Neural progenitor cell (in vitro differentiated cells): ENCODE measurements around the gene CTNNBL1. TPM values are rescaled to one million over a fixed set of nuclear protein-coding genes. Genes with fewer than 3 reads are reported as not detected.

Experiments used
- DNase-seq: peaks from one replicate; pipeline ENCODE4 v3.0.0-alpha.2; 2016; ENCODE audit warnings: low spot score
- H2AFZ ChIP-seq: fragments of 200-600 bp; sonication (generic); replicated peaks from 2 replicates; pipeline ENCODE4 v1.6.1; 2016; ENCODE audit warnings: antibody characterized with exemption
- H3F3A ChIP-seq: fragments of 200-600 bp; sonication (generic); 2 replicates; pipeline ENCODE4 v1.6.1; 2016; ENCODE audit warnings: antibody characterized with exemption, low read depth
- H3K27ac ChIP-seq: fragments of 200-600 bp; sonication (generic); 2 replicates; pipeline ENCODE4 v1.5.1; 2016; ENCODE audit warnings: mild to moderate bottlenecking
- H3K27me3 ChIP-seq: fragments of 200-600 bp; sonication (generic); 2 replicates; pipeline ENCODE4 v1.6.1; 2016; ENCODE audit warnings: mild to moderate bottlenecking, moderate library complexity
- H3K36me3 ChIP-seq: fragments of 200-600 bp; sonication (generic); 2 replicates; pipeline ENCODE4 v1.5.1; 2016
- H3K4me1 ChIP-seq: fragments of 200-600 bp; sonication (generic); 2 replicates; pipeline ENCODE4 v1.6.1; 2016; ENCODE audit warnings: mixed run types
- H3K4me2 ChIP-seq: fragments of 200-600 bp; sonication (generic); 2 replicates; pipeline ENCODE4 v1.6.1; 2016
- H3K4me3 ChIP-seq: fragments of 200-600 bp; sonication (generic); 2 replicates; pipeline ENCODE4 v1.5.1; 2016
- H3K79me2 ChIP-seq: fragments of 200-600 bp; sonication (generic); 2 replicates; pipeline ENCODE4 v1.6.1; 2016; ENCODE audit warnings: low read depth
- H3K9ac ChIP-seq: fragments of 200-600 bp; sonication (generic); 2 replicates; pipeline ENCODE4 v1.6.1; 2016
- H3K9me3 ChIP-seq: fragments of 200-600 bp; sonication (generic); 2 replicates; pipeline ENCODE4 v1.5.1; 2016; ENCODE audit warnings: low read depth
- H4K20me1 ChIP-seq: fragments of 200-600 bp; sonication (generic); 2 replicates; pipeline ENCODE4 v1.6.1; 2016; ENCODE audit warnings: low read depth
- H3K27ac Mint-ChIP-seq: 3 replicates; pipeline ENCODE4 v1.8.0; 2021; ENCODE audit warnings: mixed read lengths
- H3K27me3 Mint-ChIP-seq: 2 replicates; pipeline ENCODE4 v1.8.0; 2022; ENCODE audit warnings: low read depth, mild to moderate bottlenecking, inconsistent platforms, moderate library complexity, mixed read lengths; ENCODE audit not compliant: insufficient read depth
- H3K36me3 Mint-ChIP-seq: 3 replicates; pipeline ENCODE4 v1.8.0; 2021; ENCODE audit warnings: mixed read lengths
- H3K4me1 Mint-ChIP-seq: 3 replicates; pipeline ENCODE4 v1.8.0; 2021; ENCODE audit warnings: mixed read lengths
- H3K4me3 Mint-ChIP-seq: 3 replicates; pipeline ENCODE4 v1.8.0; 2021; ENCODE audit warnings: mild to moderate bottlenecking, moderate library complexity, mixed read lengths
- H3K9me3 Mint-ChIP-seq: 3 replicates; pipeline ENCODE4 v1.8.0; 2020; ENCODE audit warnings: mixed read lengths
- EZH2 ChIP-seq: fragments of 200-600 bp; sonication (generic); IDR thresholded peaks from 2 replicates; pipeline ENCODE4 v1.6.1; 2017; ENCODE audit warnings: antibody characterized with exemption, mild to moderate bottlenecking, moderate library complexity
- EZH2phosphoT487 ChIP-seq: fragments of 200-600 bp; sonication (generic); IDR thresholded peaks from 2 replicates; pipeline ENCODE4 v1.6.1; 2017; ENCODE audit warnings: antibody characterized with exemption
- total RNA-seq: library from RNA; depleted of rRNA; stranded (reverse); fragments of >200 nt; gene quantifications from 2 replicates; pipeline ENCODE4 v1.2.3, GENCODE V29; 2015; ENCODE audit warnings: low replicate concordance
- TF ChIP-seq, protein P1 (sequence below): fragments of 200-600 bp; sonication (generic); IDR thresholded peaks from 2 replicates; pipeline ENCODE4 v1.5.1; 2017; ENCODE audit warnings: antibody characterized with exemption, mild to moderate bottlenecking

The CTNNBL1 gene
- total RNA-seq, 1 donor from 2014 or later = 54.5 TPM

DNA sequence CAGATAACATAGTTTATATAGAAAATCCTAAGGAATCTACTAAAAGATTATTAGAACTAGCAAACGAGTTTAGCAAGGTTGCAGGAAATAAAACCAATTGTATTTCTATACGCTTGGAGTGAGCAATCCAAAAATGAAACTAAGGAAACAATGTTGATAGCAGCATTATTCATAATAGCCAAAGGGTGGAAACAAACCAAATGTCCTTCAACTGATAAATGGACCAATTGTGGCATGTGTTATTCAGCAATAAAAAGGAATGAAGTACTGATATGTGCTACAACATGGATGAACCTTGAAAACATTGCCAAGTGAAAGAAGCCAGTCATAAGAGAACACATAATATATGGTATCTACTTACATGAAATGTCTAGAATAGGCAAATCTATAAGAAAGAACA lies 108.1 kb downstream of the CTNNBL1 start:
- Mint-ChIP-seq H3K4me3 (no peak overlapping the region), H3K27me3 (peaks cover 2% of the 10 kb centered on the region)
- H3K4me2 ChIP-seq = no peak overlapping the region

DNA sequence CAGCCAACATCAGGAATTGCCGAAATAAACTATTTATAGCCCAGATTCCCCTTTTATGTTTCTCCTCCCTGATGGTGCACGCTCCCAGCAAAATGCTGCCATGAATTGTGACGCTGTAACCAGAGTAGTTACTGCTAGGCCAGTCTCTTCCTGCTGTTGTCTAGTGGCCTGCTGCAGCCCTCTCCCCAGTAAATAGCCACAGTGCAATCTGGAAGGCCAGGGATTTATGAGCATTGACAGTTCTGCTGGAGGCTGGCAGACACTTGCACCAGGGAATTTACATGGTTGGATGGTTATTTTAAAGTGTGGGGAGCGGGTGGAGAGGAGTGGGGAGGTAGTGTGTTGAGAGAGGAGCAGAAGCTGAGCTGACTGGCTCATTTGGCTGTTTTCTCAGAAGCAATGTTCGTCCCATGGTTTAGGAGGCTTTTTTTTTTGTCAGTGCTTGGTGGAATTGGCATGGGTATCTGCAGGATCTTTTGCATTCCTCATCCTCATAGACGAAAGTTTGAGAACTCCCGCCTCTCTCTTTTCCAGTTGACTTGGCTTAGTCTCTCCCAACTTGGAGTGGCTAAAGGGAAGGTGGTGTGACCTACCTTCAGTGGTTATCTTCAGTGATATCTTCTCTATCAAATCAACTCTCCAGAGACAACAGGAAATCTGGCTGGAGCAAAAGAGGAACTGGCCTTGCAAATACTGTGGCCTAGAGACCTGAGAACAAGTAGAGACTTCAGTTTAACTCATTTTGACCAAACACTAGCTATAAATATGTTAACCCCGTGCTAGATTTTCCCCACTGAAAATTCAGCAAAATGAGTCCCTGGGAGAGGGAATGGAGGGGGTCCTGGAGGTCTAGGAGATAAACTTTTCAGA lies 109.8 kb downstream of the CTNNBL1 start:
- Histone ChIP-seq H3K4me2 (no peak overlapping the region), H3K9me3 (no peaks in the 10 kb centered on the region), H3K4me1 (peaks cover 14% of the 10 kb centered on the region), H3K27me3 (no peaks in the 10 kb centered on the region), H3K4me3 (no peak overlapping the region), H3K27ac (no peak overlapping the region), H2AFZ (no peak overlapping the region), H3F3A (peaks cover 7% of the 10 kb centered on the region), H3K79me2 (no peaks in the 10 kb centered on the region), H4K20me1 (no peaks in the 10 kb centered on the region), H3K36me3 (peaks cover 9% of the 10 kb centered on the region), H3K9ac (no peak overlapping the region)
- H3K27ac Mint-ChIP-seq = no peak overlapping the region
- peaks cover 11% of the 10 kb centered on the region for H3K36me3 Mint-ChIP-seq
- H3K4me1 Mint-ChIP-seq = no peaks in the 10 kb centered on the region
- no peaks in the 10 kb centered on the region for H3K9me3 Mint-ChIP-seq
- no peak for DNase-seq
- H3K4me3 Mint-ChIP-seq = no peak overlapping the region
- TF ChIP-seq EZH2 (no peak), EZH2phosphoT487 (no peak)
- TF ChIP-seq, protein P1, sequence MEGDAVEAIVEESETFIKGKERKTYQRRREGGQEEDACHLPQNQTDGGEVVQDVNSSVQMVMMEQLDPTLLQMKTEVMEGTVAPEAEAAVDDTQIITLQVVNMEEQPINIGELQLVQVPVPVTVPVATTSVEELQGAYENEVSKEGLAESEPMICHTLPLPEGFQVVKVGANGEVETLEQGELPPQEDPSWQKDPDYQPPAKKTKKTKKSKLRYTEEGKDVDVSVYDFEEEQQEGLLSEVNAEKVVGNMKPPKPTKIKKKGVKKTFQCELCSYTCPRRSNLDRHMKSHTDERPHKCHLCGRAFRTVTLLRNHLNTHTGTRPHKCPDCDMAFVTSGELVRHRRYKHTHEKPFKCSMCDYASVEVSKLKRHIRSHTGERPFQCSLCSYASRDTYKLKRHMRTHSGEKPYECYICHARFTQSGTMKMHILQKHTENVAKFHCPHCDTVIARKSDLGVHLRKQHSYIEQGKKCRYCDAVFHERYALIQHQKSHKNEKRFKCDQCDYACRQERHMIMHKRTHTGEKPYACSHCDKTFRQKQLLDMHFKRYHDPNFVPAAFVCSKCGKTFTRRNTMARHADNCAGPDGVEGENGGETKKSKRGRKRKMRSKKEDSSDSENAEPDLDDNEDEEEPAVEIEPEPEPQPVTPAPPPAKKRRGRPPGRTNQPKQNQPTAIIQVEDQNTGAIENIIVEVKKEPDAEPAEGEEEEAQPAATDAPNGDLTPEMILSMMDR = no peak
- peaks cover 2% of the 10 kb centered on the region for H3K27me3 Mint-ChIP-seq

More for the DNA sequence above, 108.1 kb downstream of the CTNNBL1 start:
- Histone ChIP-seq H3K79me2 (no peaks in the 10 kb centered on the region), H3K4me3 (no peak overlapping the region), H4K20me1 (no peaks in the 10 kb centered on the region), H3K9ac (no peak overlapping the region), H2AFZ (no peak overlapping the region), H3K27me3 (no peaks in the 10 kb centered on the region), H3K27ac (no peak overlapping the region), H3K4me1 (no peaks in the 10 kb centered on the region), H3K9me3 (no peaks in the 10 kb centered on the region), H3F3A (no peaks in the 10 kb centered on the region), H3K36me3 (peaks cover 9% of the 10 kb centered on the region)
- no peak overlapping the region for H3K27ac Mint-ChIP-seq
- TF ChIP-seq EZH2phosphoT487 (no peak), EZH2 (no peak)
- TF ChIP-seq, protein P1 = no peak
- no peaks in the 10 kb centered on the region for H3K9me3 Mint-ChIP-seq
- DNase-seq = no peak
- peaks cover 9% of the 10 kb centered on the region for H3K36me3 Mint-ChIP-seq
- H3K4me1 Mint-ChIP-seq = no peaks in the 10 kb centered on the region

DNA sequence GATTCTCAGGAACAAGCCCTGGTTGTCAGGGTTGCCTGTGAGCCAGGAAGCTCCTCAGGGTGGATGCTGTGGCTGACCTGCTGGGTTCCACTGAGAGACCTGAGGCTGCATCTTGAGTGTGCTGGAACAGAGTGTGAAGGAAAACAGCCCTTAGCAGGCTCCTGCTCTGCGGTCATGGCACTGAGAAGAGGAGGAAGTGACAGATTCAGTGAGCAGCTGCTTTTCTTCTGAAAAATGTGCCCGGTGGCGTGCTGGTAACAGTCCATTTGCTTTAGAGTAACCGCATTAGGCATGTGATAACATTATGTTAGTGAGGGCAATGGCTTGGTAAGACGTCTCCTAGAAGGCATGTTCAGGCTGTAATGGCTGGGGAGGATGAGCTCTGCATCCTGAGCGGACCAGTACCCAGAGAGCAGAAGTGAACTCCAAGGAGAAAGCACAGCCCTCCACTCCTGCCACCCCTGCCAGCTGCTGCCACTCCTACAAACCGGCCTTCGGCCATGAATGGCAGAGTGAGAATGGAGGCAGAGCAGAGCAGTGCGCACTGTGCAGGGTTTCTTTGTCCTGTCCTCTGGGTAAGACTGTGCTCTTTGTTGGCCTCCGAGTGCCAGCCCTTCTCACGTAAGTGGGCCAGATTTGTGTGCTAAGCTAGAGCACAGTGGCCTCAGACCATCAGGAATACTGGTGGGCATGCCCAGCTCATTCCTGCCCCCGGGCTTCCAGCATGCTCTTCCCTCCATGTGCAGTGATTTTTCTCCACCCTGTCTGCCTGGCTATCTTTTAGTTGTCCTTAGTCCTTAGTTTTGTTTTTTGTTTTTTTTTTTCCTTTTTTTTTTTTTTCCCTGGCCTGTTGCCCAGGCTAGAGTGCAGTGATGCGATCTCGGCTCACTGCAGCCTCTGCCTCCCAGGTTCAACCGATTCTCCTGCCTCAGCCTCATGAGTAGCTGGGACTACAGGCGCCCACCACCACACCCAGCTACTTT lies 111.0 kb downstream of the CTNNBL1 start:
- Mint-ChIP-seq H3K36me3 (peaks cover 18% of the 10 kb centered on the region), H3K4me3 (no peak overlapping the region), H3K27me3 (peaks cover 2% of the 10 kb centered on the region), H3K4me1 (no peaks in the 10 kb centered on the region), H3K9me3 (no peaks in the 10 kb centered on the region), H3K27ac (no peak overlapping the region)
- Histone ChIP-seq H3F3A (peaks cover 7% of the 10 kb centered on the region), H3K27ac (no peak overlapping the region), H2AFZ (no peak overlapping the region), H3K27me3 (no peaks in the 10 kb centered on the region), H3K36me3 (peaks cover 9% of the 10 kb centered on the region), H3K4me3 (no peak overlapping the region), H3K9me3 (no peaks in the 10 kb centered on the region), H4K20me1 (no peaks in the 10 kb centered on the region), H3K4me2 (no peak overlapping the region), H3K79me2 (no peaks in the 10 kb centered on the region), H3K9ac (no peak overlapping the region), H3K4me1 (peaks cover 17% of the 10 kb centered on the region)
- DNase-seq = no peak
- TF ChIP-seq EZH2phosphoT487 (no peak), EZH2 (no peak)
- TF ChIP-seq, protein P1 = no peak
